Upper lobe of left lung (tissue), 4 donors: ENCODE results near the gene MAPK8.

ENCODE experiments used
- POLR2A ChIP-seq, 4 donors: fragments of 450-650 bp; IDR thresholded peaks; one replicate each; pipeline ENCODE4 v1.5.1; 2016 to 2017; ENCODE audit warnings: antibody characterized with exemption in 4 of 4, mild to moderate bottlenecking in 2 of 4
- POLR2AphosphoS5 ChIP-seq, 2 donors: sonication (generic); formaldehyde crosslinking; IDR thresholded peaks; one replicate each; pipeline ENCODE4 v1.5.1; 2017; ENCODE audit warnings: antibody characterized with exemption in 2 of 2
- TF ChIP-seq, protein P1 (sequence below), 6 experiments: fragments of 450-650 bp in 4 of 6; fragments of 200-600 bp in 2 of 6; sonication (generic) in 2 of 6; IDR thresholded peaks; one replicate each; pipeline ENCODE4 v1.5.1; 2016 to 2019; ENCODE audit warnings: antibody characterized with exemption in 6 of 6

DNA sequence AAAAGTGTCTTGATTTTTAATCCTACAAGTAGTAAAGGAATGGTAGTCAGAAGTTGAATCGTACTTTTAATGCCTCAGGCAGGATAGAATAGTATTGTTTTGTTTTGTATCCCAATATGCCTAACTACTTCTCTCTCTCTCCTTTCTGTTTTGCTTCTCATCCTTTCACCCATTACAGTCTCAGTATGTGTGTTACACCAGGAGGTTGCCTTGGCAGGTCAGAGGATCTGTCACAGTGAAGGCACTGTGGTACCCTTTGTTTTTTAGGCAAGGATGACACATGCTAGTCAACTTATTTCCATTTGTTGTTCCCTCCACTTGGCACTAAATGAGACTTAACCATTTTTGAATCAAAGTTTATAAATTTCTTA lies 94.4 kb downstream of the MAPK8 start:
- TF ChIP-seq, protein P1, sequence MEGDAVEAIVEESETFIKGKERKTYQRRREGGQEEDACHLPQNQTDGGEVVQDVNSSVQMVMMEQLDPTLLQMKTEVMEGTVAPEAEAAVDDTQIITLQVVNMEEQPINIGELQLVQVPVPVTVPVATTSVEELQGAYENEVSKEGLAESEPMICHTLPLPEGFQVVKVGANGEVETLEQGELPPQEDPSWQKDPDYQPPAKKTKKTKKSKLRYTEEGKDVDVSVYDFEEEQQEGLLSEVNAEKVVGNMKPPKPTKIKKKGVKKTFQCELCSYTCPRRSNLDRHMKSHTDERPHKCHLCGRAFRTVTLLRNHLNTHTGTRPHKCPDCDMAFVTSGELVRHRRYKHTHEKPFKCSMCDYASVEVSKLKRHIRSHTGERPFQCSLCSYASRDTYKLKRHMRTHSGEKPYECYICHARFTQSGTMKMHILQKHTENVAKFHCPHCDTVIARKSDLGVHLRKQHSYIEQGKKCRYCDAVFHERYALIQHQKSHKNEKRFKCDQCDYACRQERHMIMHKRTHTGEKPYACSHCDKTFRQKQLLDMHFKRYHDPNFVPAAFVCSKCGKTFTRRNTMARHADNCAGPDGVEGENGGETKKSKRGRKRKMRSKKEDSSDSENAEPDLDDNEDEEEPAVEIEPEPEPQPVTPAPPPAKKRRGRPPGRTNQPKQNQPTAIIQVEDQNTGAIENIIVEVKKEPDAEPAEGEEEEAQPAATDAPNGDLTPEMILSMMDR (IDR thresholded peaks at IDR 0.05) = no peak
- TF ChIP-seq POLR2AphosphoS5 (IDR thresholded peaks at IDR 0.05) (no peak), POLR2A (IDR thresholded peaks at IDR 0.05) (no peak)
